ENCODE measurements around the gene PTPDC1. TPM values are rescaled to one million over a fixed set of nuclear protein-coding genes. Genes with fewer than 3 reads are reported as not detected.

The PTPDC1 gene
- total and polyA plus RNA-seq, 4 donors, result 0.45 to 5.1 (median 1.1) TPM

GRCh38 chr9:94101162-94101853, 17.0 kb downstream of the PTPDC1 start:
- 88% methylated on average over 7 of the region's 7 CpGs for WGBS
- no peak for DNase-seq (ENCODE audit: low spot score)
- H3K9me3 ChIP-seq (ENCODE audit: control insufficient read depth in 4 of 4, low read length in 3 of 4), result no peaks in the 10 kb centered on the region

GRCh38 chr9:94108584-94108983, 24.3 kb downstream of the PTPDC1 start:
- Histone ChIP-seq H3K27me3 (ENCODE audit: control insufficient read depth in 4 of 4, insufficient read depth in 4 of 4, low read length in 3 of 4) (no peaks in the 10 kb centered on the region), H3K36me3 (ENCODE audit: control insufficient read depth in 4 of 4, insufficient read depth in 3 of 4, low read depth in 1 of 4, low read length in 3 of 4) (peaks cover 0 to 2% (median 0%) of the 10 kb centered on the region in 4 donors), H3K4me3 (ENCODE audit: low read depth in 1 of 3, low read length in 3 of 3) (no peak overlapping the region), H3K4me1 (ENCODE audit: control insufficient read depth in 4 of 4, insufficient read depth in 4 of 4, low read length in 3 of 4) (peaks cover 0 to 2% (median 0%) of the 10 kb centered on the region in 4 donors), H3K9ac (ENCODE audit: low read depth in 1 of 2, low read length in 2 of 2) (no peak overlapping the region), H3K9me3 (ENCODE audit: control insufficient read depth in 4 of 4, low read length in 3 of 4) (no peaks in the 10 kb centered on the region), H3K27ac (ENCODE audit: low read depth in 1 of 2, low read length in 2 of 2) (no peak overlapping the region)
- DNase-seq (ENCODE audit: low spot score), result no peak
- WGBS, result 65% methylated on average over 3 of the region's 3 CpGs
- TF ChIP-seq SP1 (IDR thresholded peaks at IDR 0.05) (no peak), MAX (IDR thresholded peaks at IDR 0.05) (no peak), ZBTB33 (IDR thresholded peaks at IDR 0.05) (no peak), JUND (IDR thresholded peaks at IDR 0.05) (no peak), FOXA1 (IDR thresholded peaks at IDR 0.05) (no peak), TAF1 (conservative IDR thresholded peaks at IDR 0.05) (no peak), YY1 (IDR thresholded peaks at IDR 0.05) (no peak), ATF3 (IDR thresholded peaks at IDR 0.05) (no peak), NR2F2 (IDR thresholded peaks at IDR 0.05) (no peak), RAD21 (IDR thresholded peaks at IDR 0.05) (no peak), GABPA (IDR thresholded peaks at IDR 0.05 in 1 of 2, conservative IDR thresholded peaks at IDR 0.05 in 1 of 2) (no peak), FOXA2 (IDR thresholded peaks at IDR 0.05) (no peak)

More at GRCh38 chr9:94101162-94101853, 17.0 kb downstream of the PTPDC1 start:
- H3K27ac ChIP-seq (ENCODE audit: low read depth in 1 of 2, low read length in 2 of 2), result no peak overlapping the region
- no peak for TF ChIP-seq NR2F2 (IDR thresholded peaks at IDR 0.05)
- TF ChIP-seq REST (IDR thresholded peaks at IDR 0.05), result no peak
- TF ChIP-seq TAF1 (conservative IDR thresholded peaks at IDR 0.05), result no peak
- TF ChIP-seq HNF4A (conservative IDR thresholded peaks at IDR 0.05), result no peak
- no peak for TF ChIP-seq YY1 (IDR thresholded peaks at IDR 0.05)
- no peak for TF ChIP-seq FOXA1 (IDR thresholded peaks at IDR 0.05)
- TF ChIP-seq EGR1 (IDR thresholded peaks at IDR 0.05; ENCODE audit: low read depth in 2 of 2), result no peak
- TF ChIP-seq RXRA (IDR thresholded peaks at IDR 0.05), result no peak
- no peak for TF ChIP-seq GABPA (IDR thresholded peaks at IDR 0.05 in 1 of 2, conservative IDR thresholded peaks at IDR 0.05 in 1 of 2)
- TF ChIP-seq SP1 (IDR thresholded peaks at IDR 0.05), result no peak
- TF ChIP-seq CTCF (IDR thresholded peaks at IDR 0.05; ENCODE audit: low read depth, low read length, missing input control), result no peak
- TF ChIP-seq HNF4G (IDR thresholded peaks at IDR 0.05), result no peak
- no peak for TF ChIP-seq ATF3 (IDR thresholded peaks at IDR 0.05)
- H3K36me3 ChIP-seq (ENCODE audit: control insufficient read depth in 4 of 4, insufficient read depth in 3 of 4, low read depth in 1 of 4, low read length in 3 of 4), result no peaks in the 10 kb centered on the region
- no peaks in the 10 kb centered on the region for H3K4me1 ChIP-seq (ENCODE audit: control insufficient read depth in 4 of 4, insufficient read depth in 4 of 4, low read length in 3 of 4)
- no peak overlapping the region for H3K9ac ChIP-seq (ENCODE audit: low read depth in 1 of 2, low read length in 2 of 2)
- H3K27me3 ChIP-seq (ENCODE audit: control insufficient read depth in 4 of 4, insufficient read depth in 4 of 4, low read length in 3 of 4), result no peaks in the 10 kb centered on the region
- H3K4me3 ChIP-seq (ENCODE audit: low read depth in 1 of 3, low read length in 3 of 3), result no peak overlapping the region
